K562 (cell line): ENCODE data around the gene SLC35A2. TPM values are rescaled to one million over a fixed set of nuclear protein-coding genes. Genes with fewer than 3 reads are reported as not detected.

Source experiments
- ATAC-seq: fragments of 200-7000 bp; cut with Tn5 transposase; 3 replicates; pipeline ENCODE4 v1.9.1; 2020; ENCODE audit warnings: moderate library complexity
- BruUV-seq: library from RNA; stranded (reverse); fragments of 400-500 nt; replicated peaks from 2 replicates; lab custom pipeline; 2021; lab: Mats Ljungman, UMichigan
- CTCF ChIA-PET: fragments of 300-600 bp; formaldehyde crosslinking; extraction: SDS; loops from one replicate; lab custom pipeline; 2021; ENCODE audit warnings: low intra/inter-chr PET ratio; lab: Yijun Ruan, JAX
- POLR2A ChIA-PET: fragments of 300-600, 350-650 bp; sonication (Branson Sonifier 250); formaldehyde crosslinking; extraction: SDS; loops from one replicate; lab custom pipeline; 2021; ENCODE audit warnings: antibody characterized with exemption, inconsistent platforms; lab: Yijun Ruan, JAX
- DNase-seq, 4 experiments: peaks; one replicate each; pipeline versions ENCODE4 v3.0.0 to v3.0.0-alpha.2; 2011 to 2018; ENCODE audit warnings: low spot score in 3 of 4, mixed read lengths in 3 of 4; ENCODE audit errors: extremely low read depth in 1 of 4
- FAIRE-seq: peaks from 2 replicates; lab custom pipeline; 2011; peaks lifted over from hg19 to GRCh38; lab: Jason Lieb, UNC
- H2AFZ ChIP-seq: 2 replicates; pipeline ENCODE4 v1.6.0; 2011; ENCODE audit warnings: low read depth, low read length, control low read depth, inconsistent platforms
- H3K27ac ChIP-seq: fragments of 200-600 bp; 3 replicates; pipeline ENCODE4 v1.8.0; 2011; ENCODE audit warnings: low read depth, mild to moderate bottlenecking, control low read depth, inconsistent platforms, low read length, moderate library complexity, mixed read lengths; ENCODE audit errors: extremely low read depth
- H3K27me3 ChIP-seq, 2 experiments: fragments of 300-600 bp in 1 of 2; 2 replicates in 1 of 2; 3 replicates in 1 of 2; pipeline versions ENCODE4 v1.6.0 to v1.8.0; 2011; ENCODE audit warnings: inconsistent platforms in 2 of 2, low read length in 2 of 2, mild to moderate bottlenecking in 1 of 2, mixed read lengths in 1 of 2, moderate library complexity in 1 of 2; ENCODE audit not compliant: control insufficient read depth in 2 of 2, insufficient read depth in 2 of 2
- H3K36me3 ChIP-seq: fragments of 300-600 bp; 3 replicates; pipeline ENCODE4 v1.8.0; 2011; ENCODE audit warnings: mild to moderate bottlenecking, low read length, inconsistent platforms; ENCODE audit not compliant: control insufficient read depth, insufficient read depth
- H3K4me1 ChIP-seq, 2 experiments: fragments of 200-600 bp in 1 of 2; replicated peaks in 1 of 2; 2 replicates in 1 of 2; 3 replicates in 1 of 2; pipeline versions ENCODE4 v1.5.1 to v1.8.0; 2011; ENCODE audit warnings: inconsistent platforms in 2 of 2, low read length in 2 of 2, mild to moderate bottlenecking in 1 of 2, mixed read lengths in 1 of 2, moderate library complexity in 1 of 2; ENCODE audit not compliant: control insufficient read depth in 2 of 2, insufficient read depth in 2 of 2
- H3K4me2 ChIP-seq: 2 replicates; pipeline ENCODE4 v1.6.1; 2011; ENCODE audit warnings: low read length, control low read depth, inconsistent platforms, mixed read lengths; ENCODE audit not compliant: insufficient read depth
- H3K4me3 ChIP-seq: fragments of 200-600 bp; sonication (generic), shearing (Covaris generic); 2 replicates; pipeline ENCODE4 v1.5.1; 2016; ENCODE audit warnings: control low read depth, inconsistent platforms
- H3K79me2 ChIP-seq: fragments of 200-600 bp; 3 replicates; pipeline ENCODE4 v1.8.0; 2011; ENCODE audit warnings: low read length, inconsistent platforms; ENCODE audit not compliant: control insufficient read depth, insufficient read depth
- H3K9ac ChIP-seq, 2 experiments: 2 replicates each; pipeline versions ENCODE4 v1.6.0 to v1.6.1; 2011; ENCODE audit warnings: low read depth in 2 of 2, low read length in 2 of 2, control low read depth in 1 of 2, inconsistent platforms in 1 of 2, mild to moderate bottlenecking in 1 of 2, mixed read lengths in 1 of 2; ENCODE audit not compliant: insufficient read depth in 1 of 2
- H3K9me1 ChIP-seq: one replicate; pipeline ENCODE4 v1.6.0; 2011; ENCODE audit warnings: inconsistent platforms, mild to moderate bottlenecking, low read length, moderate library complexity; ENCODE audit not compliant: control insufficient read depth, insufficient read depth
- H3K9me3 ChIP-seq: replicated peaks from 2 replicates; pipeline ENCODE4 v1.5.1; 2011; ENCODE audit warnings: low read depth, low read length, inconsistent platforms; ENCODE audit not compliant: control insufficient read depth, insufficient read depth
- H4K20me1 ChIP-seq: replicated peaks from 2 replicates; pipeline ENCODE4 v1.6.1; 2011; ENCODE audit warnings: low read length, inconsistent platforms, mixed read lengths; ENCODE audit not compliant: control insufficient read depth, insufficient read depth
- AFF1 ChIP-seq, 2 experiments: fragments of 450-650 bp; IDR thresholded peaks; 2 replicates each; pipeline ENCODE4 v1.6.1; 2018; ENCODE audit warnings: mild to moderate bottlenecking in 2 of 2, low read depth in 1 of 2; ENCODE audit not compliant: partially characterized antibody in 2 of 2
- ATF1 ChIP-seq, 2 experiments: fragments of 450-650 bp in 1 of 2; IDR thresholded peaks; 2 replicates each; pipeline ENCODE4 v1.6.1; 2016; ENCODE audit warnings: missing compliant biosample characterization in 1 of 2, missing genetic modification characterization in 1 of 2
- CBFA2T3 ChIP-seq: fragments of 450-650 bp; IDR thresholded peaks from 2 replicates; pipeline ENCODE4 v1.6.1; 2017
- CXXC5 ChIP-seq: fragments of 250-450 bp; sonication (Bioruptor Pico); IDR thresholded peaks from 2 replicates; pipeline ENCODE4 v1.8.0; 2022; ENCODE audit warnings: inconsistent platforms, mild to moderate bottlenecking, moderate library complexity
- MAX ChIP-seq: sonication (generic); formaldehyde crosslinking; IDR thresholded peaks from 2 replicates; pipeline ENCODE4 v1.9.0; 2022; ENCODE audit warnings: mild to moderate bottlenecking, missing genetic modification reagents
- NFE2 ChIP-seq: IDR thresholded peaks from 2 replicates; pipeline ENCODE4 v1.6.1; 2014; ENCODE audit warnings: antibody characterized with exemption, low read depth
- NR2F6 ChIP-seq: fragments of 450-650 bp; formaldehyde crosslinking; IDR thresholded peaks from 2 replicates; pipeline ENCODE4 v1.4.0; 2020; ENCODE audit warnings: mild to moderate bottlenecking
- NRF1 ChIP-seq, 2 experiments: fragments of 450-650 bp; IDR thresholded peaks in 1 of 2; conservative IDR thresholded peaks in 1 of 2; 2 replicates each; pipeline ENCODE4 v1.6.1; 2014; ENCODE audit warnings: mild to moderate bottlenecking in 2 of 2
- PKNOX1 ChIP-seq: fragments of 450-650 bp; IDR thresholded peaks from 2 replicates; pipeline ENCODE4 v1.6.1; 2016
- PTRF ChIP-seq: fragments of 450-650 bp; IDR thresholded peaks from 2 replicates; pipeline ENCODE4 v1.6.1; 2016; ENCODE audit warnings: mild to moderate bottlenecking, missing genetic modification characterization, missing compliant biosample characterization
- SMAD1 ChIP-seq: fragments of 150-350 bp; IDR thresholded peaks from 2 replicates; pipeline ENCODE4 v1.6.1; 2014; ENCODE audit warnings: low read length, low read depth; ENCODE audit not compliant: partially characterized antibody
- SMAD4 ChIP-seq: fragments of 250-450 bp; sonication (Bioruptor Pico); conservative IDR thresholded peaks from 2 replicates; pipeline ENCODE4 v1.8.0; 2021; ENCODE audit warnings: inconsistent platforms, mild to moderate bottlenecking, moderate library complexity
- SRSF1 ChIP-seq: fragments of 200-400 bp; formaldehyde crosslinking; IDR thresholded peaks from 2 replicates; pipeline ENCODE4 v1.6.1; 2017; ENCODE audit warnings: mild to moderate bottlenecking, low read depth, low read length, moderate library complexity
- TEAD4 ChIP-seq, 2 experiments: sonication (generic) in 1 of 2; formaldehyde crosslinking in 1 of 2; IDR thresholded peaks; 2 replicates each; pipeline versions ENCODE4 v1.6.1 to v1.8.0; 2012 to 2022; ENCODE audit warnings: borderline replicate concordance in 1 of 2, inconsistent platforms in 1 of 2, low read length in 1 of 2, mild to moderate bottlenecking in 1 of 2, missing genetic modification reagents in 1 of 2
- ZKSCAN8 ChIP-seq: fragments of 200-800 bp; sonication (Bioruptor generic); IDR thresholded peaks from 2 replicates; pipeline ENCODE4 v1.6.1; 2016; ENCODE audit warnings: missing genetic modification characterization, missing compliant biosample characterization
- ZNF316 ChIP-seq: fragments of 450-650 bp; IDR thresholded peaks from 2 replicates; pipeline ENCODE4 v1.6.1; 2016
- WGBS: fragments of 100-300 bp; shearing (Covaris generic); methylation state at CpG from one replicate; pipeline ENCODE4 v1.1.6; 2016; ENCODE audit warnings: low coverage, mixed read lengths; ENCODE audit not compliant: insufficient coverage; ENCODE audit errors: missing lambda C conversion rate; 5-methylcytosine and 5-hydroxymethylcytosine counted together
- in situ Hi-C: fragments of 300-500 bp; cut with MboI; formaldehyde crosslinking; loops from 4 replicates; pipeline ENCODE4 v1.15.0; 2018; ENCODE audit warnings: inconsistent platforms, mixed read lengths
- intact Hi-C: fragments of 100-400 bp; cut with micrococcal nuclease; formaldehyde crosslinking; loops from 2 replicates; pipeline ENCODE4 v1.14.2; 2022
- polyA plus RNA-seq, 8 experiments: library from polyadenylated mRNA; depleted of rRNA in 4 of 8; stranded (reverse) in 5 of 8; unstranded in 3 of 8; fragments of >200 nt; fragmentation: Nextera tagmentation in 2 of 8; fragmentation: Illumina TruSeq in 1 of 8; extraction: Ambion mirVana in 2 of 8; extraction: Trizol in 1 of 8; gene quantifications; 2 replicates each; pipeline versions ENCODE4 v1.2.1 to v1.2.3, GENCODE V29; 2011 to 2014; ENCODE audit warnings: inconsistent platforms in 1 of 8, missing spikeins in 1 of 8
- total RNA-seq, 7 experiments: library from RNA; depleted of rRNA in 6 of 7; stranded (reverse); fragments of >200 nt in 6 of 7; fragmentation: Illumina TruSeq in 2 of 7; extraction: Trizol in 2 of 7; gene quantifications; 2 replicates each; pipeline versions ENCODE4 v1.2.1 to v1.2.3, GENCODE V29; 2011 to 2021; ENCODE audit warnings: low replicate concordance in 1 of 7

Gene SLC35A2
- total and polyA plus RNA-seq, 9 of the 15 experiments (the other 6 are each of a cell fraction or from before 2014, with no cell fraction given) = 3.3 to 38.9 (median 20.0) TPM

GRCh38 chrX:48919947-48920717 lies 8.7 kb upstream of the SLC35A2 start:
- 1% methylated on average over 6 of the region's 8 CpGs for WGBS
- DNase-seq = peak in 2 of 4 experiments; percentile 26 to 61
- Histone ChIP-seq H3K9ac (peak overlapping the region in 1 of 2 experiments; percentile 59; a peak in 3 of 4 replicates), H2AFZ (no peak overlapping the region), H3K4me3 (peak overlapping the region; percentile 89), H3K9me3 (no peaks in the 10 kb centered on the region), H3K4me2 (peak overlapping the region; percentile 97), H3K79me2 (peaks cover 53% of the 10 kb centered on the region), H3K27me3 (no peaks in the 10 kb centered on the region; a peak in 1 of 5 replicates), H3K36me3 (peaks cover 56% of the 10 kb centered on the region), H3K9me1 (no peaks in the 10 kb centered on the region), H3K4me1 (peaks cover 22 to 30% of the 10 kb centered on the region in 2 experiments; a peak in 4 of 5 replicates), H4K20me1 (peaks cover 21% of the 10 kb centered on the region), H3K27ac (peak overlapping the region; percentile 77)
- in situ Hi-C loops = no loop called here
- no TSS peak for BruUV-seq
- intact Hi-C loops = loop anchor here (1.0 to 10.0 kb wide), 3 partner anchors 17 to 285 kb away; partner anchors contain the start of gene TFE3
- ATAC-seq = peak; percentile 3
- POLR2A ChIA-PET = interaction anchor here (1.0 kb wide), 1 partner anchor 17 kb away, joined by 4 read pairs; no protein-coding TSS in a partner anchor
- CTCF ChIA-PET = no interaction called here
- FAIRE-seq = peak; percentile 74
- TF ChIP-seq TEAD4 (IDR thresholded peaks at IDR 0.05; ENCODE audit: low read length) (0 out of 2 replicates have a peak, but pooled peaks have one; percentile 25), TEAD4 (CRISPR knock-in tag; IDR thresholded peaks at IDR 0.05; ENCODE audit: borderline replicate concordance) (no peak), PTRF (tag) (no peak), ATF1 (CRISPR knock-in tag; IDR thresholded peaks at IDR 0.05) (no peak), ATF1 (tag; IDR thresholded peaks at IDR 0.05) (peak; percentile 63), NRF1 (conservative IDR thresholded peaks at IDR 0.05 in 1 of 2, IDR thresholded peaks at IDR 0.05 in 1 of 2) (peak; percentile 24 to 32; a peak in 3 of 4 replicates), MAX (CRISPR knock-in tag) (0 out of 2 replicates have a peak, but pooled peaks have one; percentile 6), AFF1 (IDR thresholded peaks at IDR 0.05; ENCODE audit: low read depth in 1 of 2, partially characterized antibody in 2 of 2) (no peak), CBFA2T3 (peak; percentile 60), NFE2 (peak; percentile 39), SMAD4 (CRISPR knock-in tag) (peak; percentile 55), SMAD1 (no peak), CXXC5 (CRISPR knock-in tag) (peak; percentile 38; the same call in 1 of the 2 replicates), PKNOX1 (peak; percentile 74), ZNF316 (peak; percentile 66), ZKSCAN8 (CRISPR knock-in tag) (no peak), NR2F6 (CRISPR knock-in tag) (no peak), SRSF1 (no peak)
